HepG2 (cell line): ENCODE results near the gene KAT7. TPM values are rescaled to one million over a fixed set of nuclear protein-coding genes. Genes with fewer than 3 reads are reported as not detected.
A peak's percentile ranks its signal among the peaks of the same experiment; 100 is the strongest.

Source experiments
- CCDC6 ChIP-seq: sonication (generic); formaldehyde crosslinking; IDR thresholded peaks from 2 replicates; pipeline ENCODE4 v1.8.1; 2022; ENCODE audit warnings: mild to moderate bottlenecking, missing genetic modification reagents, moderate library complexity
- ETV5 ChIP-seq: IDR thresholded peaks from 2 replicates; pipeline ENCODE4 v1.6.1; 2018; ENCODE audit warnings: missing biosample characterization, missing genetic modification reagents, inconsistent platforms, borderline replicate concordance
- HCFC1 ChIP-seq: fragments of 150-350 bp; IDR thresholded peaks from 2 replicates; pipeline ENCODE4 v1.6.1; 2014; ENCODE audit warnings: low read depth, low read length
- HOXA3 ChIP-seq: sonication (generic); formaldehyde crosslinking; IDR thresholded peaks from 2 replicates; pipeline ENCODE4 v1.5.0; 2020; ENCODE audit warnings: missing genetic modification reagents
- KLF11 ChIP-seq: IDR thresholded peaks from 2 replicates; pipeline ENCODE4 v1.6.1; 2016; ENCODE audit warnings: missing compliant biosample characterization
- MAFG ChIP-seq: sonication (generic); formaldehyde crosslinking; IDR thresholded peaks from 2 replicates; pipeline ENCODE4 v1.5.1; 2020; ENCODE audit warnings: mild to moderate bottlenecking, missing genetic modification reagents
- MIXL1 ChIP-seq: IDR thresholded peaks from 2 replicates; pipeline ENCODE4 v1.6.1; 2016
- NCOA1 ChIP-seq: sonication (generic); formaldehyde crosslinking; IDR thresholded peaks from 2 replicates; pipeline ENCODE4 v1.9.0; 2021; ENCODE audit warnings: missing genetic modification reagents
- NFKB2 ChIP-seq: sonication (generic); formaldehyde crosslinking; IDR thresholded peaks from 2 replicates; pipeline ENCODE4 v1.4.0; 2020; ENCODE audit warnings: missing genetic modification reagents, borderline replicate concordance
- ONECUT2 ChIP-seq: sonication (generic); formaldehyde crosslinking; IDR thresholded peaks from 2 replicates; pipeline ENCODE4 v1.4.0; 2020; ENCODE audit warnings: missing genetic modification reagents
- RAD51 ChIP-seq: fragments of 450-650 bp; IDR thresholded peaks from 2 replicates; pipeline ENCODE4 v1.6.1; 2016; ENCODE audit warnings: borderline replicate concordance
- SMARCE1 ChIP-seq: fragments of 450-650 bp; IDR thresholded peaks from 2 replicates; pipeline ENCODE4 v1.6.1; 2017; ENCODE audit warnings: borderline replicate concordance
- TCF7L2 ChIP-seq: IDR thresholded peaks from 2 replicates; pipeline ENCODE4 v1.6.1; 2011; ENCODE audit warnings: mild to moderate bottlenecking, low read depth, low read length, moderate library complexity
- ZMYM4 ChIP-seq: sonication (generic); formaldehyde crosslinking; IDR thresholded peaks from 2 replicates; pipeline ENCODE4 v1.8.1; 2023; ENCODE audit warnings: mild to moderate bottlenecking, missing genetic modification reagents
- ZNF235 ChIP-seq: sonication (generic); formaldehyde crosslinking; IDR thresholded peaks from 2 replicates; pipeline ENCODE4 v1.8.1; 2023; ENCODE audit warnings: mild to moderate bottlenecking, missing genetic modification reagents, borderline replicate concordance
- ZNF629 ChIP-seq: sonication (generic); formaldehyde crosslinking; conservative IDR thresholded peaks from 2 replicates; pipeline ENCODE4 v1.5.0; 2020; ENCODE audit warnings: missing genetic modification reagents
- ZNF7 ChIP-seq: IDR thresholded peaks from 2 replicates; pipeline ENCODE4 v1.6.1; 2016; ENCODE audit warnings: missing biosample characterization, missing genetic modification reagents
- ZNF747 ChIP-seq: sonication (generic); formaldehyde crosslinking; IDR thresholded peaks from 2 replicates; pipeline ENCODE4 v1.8.1; 2023; ENCODE audit warnings: missing genetic modification reagents, mild to moderate bottlenecking, borderline replicate concordance
- polyA plus RNA-seq, 8 experiments: library from polyadenylated mRNA; depleted of rRNA in 3 of 8; stranded (reverse) in 7 of 8; unstranded in 1 of 8; fragments of >200 nt; fragmentation: Illumina TruSeq in 4 of 8; extraction: Trizol in 4 of 8; gene quantifications; 2 replicates each; pipeline versions ENCODE4 v1.2.1 to v1.2.3, GENCODE V29; 2011 to 2016; ENCODE audit warnings: low read depth in 4 of 8, missing spikeins in 1 of 8, mixed read lengths in 1 of 8; ENCODE audit not compliant: insufficient read depth in 1 of 8
- total RNA-seq, 5 experiments: library from RNA; depleted of rRNA; stranded (reverse); fragments of >200 nt; fragmentation: Illumina TruSeq; extraction: Trizol; gene quantifications; 2 replicates each; pipeline ENCODE4 v1.2.3, GENCODE V29; 2016; ENCODE audit warnings: low read depth in 1 of 5
- TF ChIP-seq, protein P1 (sequence below): sonication (generic); formaldehyde crosslinking; IDR thresholded peaks from 2 replicates; pipeline ENCODE4 v1.4.0; 2020; ENCODE audit warnings: missing genetic modification reagents
- TF ChIP-seq, protein P2 (sequence below): IDR thresholded peaks from 2 replicates; pipeline ENCODE4 v1.6.1; 2016; ENCODE audit warnings: mild to moderate bottlenecking
- TF ChIP-seq, protein P3 (sequence below): sonication (generic); formaldehyde crosslinking; IDR thresholded peaks from 2 replicates; pipeline ENCODE4 v1.4.0; 2020; ENCODE audit warnings: missing genetic modification reagents, borderline replicate concordance
- TF ChIP-seq, protein P4 (sequence below): sonication (generic); formaldehyde crosslinking; IDR thresholded peaks from 2 replicates; pipeline ENCODE4 v1.5.1; 2020; ENCODE audit warnings: mild to moderate bottlenecking, missing genetic modification reagents, moderate library complexity

Gene KAT7
- total and polyA plus RNA-seq, 2 of the 13 experiments (the other 11 are each of a cell fraction or from before 2014, with no cell fraction given) = 21.2 to 39.2 TPM

DNA sequence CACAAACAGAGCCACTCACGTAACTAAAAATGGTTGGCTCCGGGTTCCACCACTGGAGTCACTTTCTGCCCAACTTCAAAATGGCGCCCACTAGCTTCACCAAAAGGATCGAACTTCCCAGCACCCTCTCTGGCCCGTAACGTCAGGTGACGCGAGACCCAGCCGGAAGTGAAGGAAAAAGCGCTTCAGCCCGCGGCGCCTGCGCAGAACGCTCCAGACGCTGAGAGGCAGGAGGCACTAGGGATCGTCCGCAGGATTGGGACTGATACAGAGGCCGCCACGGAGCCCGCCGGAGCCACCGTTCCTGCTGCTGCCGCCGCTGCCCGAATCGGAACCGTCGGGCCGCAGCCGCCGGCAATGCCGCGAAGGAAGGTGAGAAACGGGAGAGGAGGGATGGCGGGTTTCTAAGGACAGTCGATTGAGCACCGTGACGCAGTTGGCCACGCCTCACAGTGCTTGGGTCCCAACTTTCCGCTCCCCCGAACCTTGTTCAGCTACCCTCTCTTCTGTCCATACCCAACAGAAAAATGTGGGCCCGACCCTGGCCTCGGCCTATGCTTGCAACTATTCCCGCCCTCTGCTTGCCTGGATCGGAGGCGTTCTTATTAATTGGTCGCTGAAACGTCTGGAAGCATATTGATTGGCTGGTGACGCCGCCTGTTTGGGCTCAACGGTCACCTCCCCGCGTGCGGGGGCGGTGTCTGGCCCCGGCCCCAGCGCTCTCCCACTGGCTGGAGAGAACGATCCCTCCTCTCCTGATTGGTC, at the start of gene KAT7 (continued):
- TF ChIP-seq SMARCE1 (no peak), ZNF747 (CRISPR knock-in tag) (peak; percentile 96), ZMYM4 (CRISPR knock-in tag) (peak; percentile 88), KLF11 (CRISPR knock-in tag) (peak; percentile 87), ETV5 (peak; percentile 87), HOXA3 (peak; percentile 100), RAD51 (peak; percentile 61; the same call in 1 of the 2 replicates), ONECUT2 (CRISPR knock-in tag) (no peak), HCFC1 (peak; percentile 92), NCOA1 (CRISPR knock-in tag) (no peak; the same call in 1 of the 2 replicates), ZNF629 (CRISPR knock-in tag) (no peak), ZNF7 (CRISPR knock-in tag) (no peak; the same call in 1 of the 2 replicates), ZNF235 (CRISPR knock-in tag) (no peak), CCDC6 (CRISPR knock-in tag) (peak; percentile 68; the same call in 1 of the 2 replicates), NFKB2 (CRISPR knock-in tag) (peak; percentile 87; the same call in 1 of the 2 replicates), MAFG (CRISPR knock-in tag) (no peak), TCF7L2 (no peak), MIXL1 (CRISPR knock-in tag) (peak; percentile 67)
- TF ChIP-seq, protein P1, sequence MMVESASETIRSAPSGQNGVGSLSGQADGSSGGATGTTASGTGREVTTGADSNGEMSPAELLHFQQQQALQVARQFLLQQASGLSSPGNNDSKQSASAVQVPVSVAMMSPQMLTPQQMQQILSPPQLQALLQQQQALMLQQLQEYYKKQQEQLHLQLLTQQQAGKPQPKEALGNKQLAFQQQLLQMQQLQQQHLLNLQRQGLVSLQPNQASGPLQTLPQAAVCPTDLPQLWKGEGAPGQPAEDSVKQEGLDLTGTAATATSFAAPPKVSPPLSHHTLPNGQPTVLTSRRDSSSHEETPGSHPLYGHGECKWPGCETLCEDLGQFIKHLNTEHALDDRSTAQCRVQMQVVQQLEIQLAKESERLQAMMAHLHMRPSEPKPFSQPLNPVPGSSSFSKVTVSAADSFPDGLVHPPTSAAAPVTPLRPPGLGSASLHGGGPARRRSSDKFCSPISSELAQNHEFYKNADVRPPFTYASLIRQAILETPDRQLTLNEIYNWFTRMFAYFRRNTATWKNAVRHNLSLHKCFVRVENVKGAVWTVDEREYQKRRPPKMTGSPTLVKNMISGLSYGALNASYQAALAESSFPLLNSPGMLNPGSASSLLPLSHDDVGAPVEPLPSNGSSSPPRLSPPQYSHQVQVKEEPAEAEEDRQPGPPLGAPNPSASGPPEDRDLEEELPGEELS (CRISPR knock-in tag) = peak; percentile 4; the same call in 1 of the 2 replicates
- TF ChIP-seq, protein P2, sequence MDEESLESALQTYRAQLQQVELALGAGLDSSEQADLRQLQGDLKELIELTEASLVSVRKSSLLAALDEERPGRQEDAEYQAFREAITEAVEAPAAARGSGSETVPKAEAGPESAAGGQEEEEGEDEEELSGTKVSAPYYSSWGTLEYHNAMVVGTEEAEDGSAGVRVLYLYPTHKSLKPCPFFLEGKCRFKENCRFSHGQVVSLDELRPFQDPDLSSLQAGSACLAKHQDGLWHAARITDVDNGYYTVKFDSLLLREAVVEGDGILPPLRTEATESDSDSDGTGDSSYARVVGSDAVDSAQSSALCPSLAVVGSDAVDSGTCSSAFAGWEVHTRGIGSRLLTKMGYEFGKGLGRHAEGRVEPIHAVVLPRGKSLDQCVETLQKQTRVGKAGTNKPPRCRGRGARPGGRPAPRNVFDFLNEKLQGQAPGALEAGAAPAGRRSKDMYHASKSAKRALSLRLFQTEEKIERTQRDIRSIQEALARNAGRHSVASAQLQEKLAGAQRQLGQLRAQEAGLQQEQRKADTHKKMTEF = peak; percentile 96
- TF ChIP-seq, protein P3, sequence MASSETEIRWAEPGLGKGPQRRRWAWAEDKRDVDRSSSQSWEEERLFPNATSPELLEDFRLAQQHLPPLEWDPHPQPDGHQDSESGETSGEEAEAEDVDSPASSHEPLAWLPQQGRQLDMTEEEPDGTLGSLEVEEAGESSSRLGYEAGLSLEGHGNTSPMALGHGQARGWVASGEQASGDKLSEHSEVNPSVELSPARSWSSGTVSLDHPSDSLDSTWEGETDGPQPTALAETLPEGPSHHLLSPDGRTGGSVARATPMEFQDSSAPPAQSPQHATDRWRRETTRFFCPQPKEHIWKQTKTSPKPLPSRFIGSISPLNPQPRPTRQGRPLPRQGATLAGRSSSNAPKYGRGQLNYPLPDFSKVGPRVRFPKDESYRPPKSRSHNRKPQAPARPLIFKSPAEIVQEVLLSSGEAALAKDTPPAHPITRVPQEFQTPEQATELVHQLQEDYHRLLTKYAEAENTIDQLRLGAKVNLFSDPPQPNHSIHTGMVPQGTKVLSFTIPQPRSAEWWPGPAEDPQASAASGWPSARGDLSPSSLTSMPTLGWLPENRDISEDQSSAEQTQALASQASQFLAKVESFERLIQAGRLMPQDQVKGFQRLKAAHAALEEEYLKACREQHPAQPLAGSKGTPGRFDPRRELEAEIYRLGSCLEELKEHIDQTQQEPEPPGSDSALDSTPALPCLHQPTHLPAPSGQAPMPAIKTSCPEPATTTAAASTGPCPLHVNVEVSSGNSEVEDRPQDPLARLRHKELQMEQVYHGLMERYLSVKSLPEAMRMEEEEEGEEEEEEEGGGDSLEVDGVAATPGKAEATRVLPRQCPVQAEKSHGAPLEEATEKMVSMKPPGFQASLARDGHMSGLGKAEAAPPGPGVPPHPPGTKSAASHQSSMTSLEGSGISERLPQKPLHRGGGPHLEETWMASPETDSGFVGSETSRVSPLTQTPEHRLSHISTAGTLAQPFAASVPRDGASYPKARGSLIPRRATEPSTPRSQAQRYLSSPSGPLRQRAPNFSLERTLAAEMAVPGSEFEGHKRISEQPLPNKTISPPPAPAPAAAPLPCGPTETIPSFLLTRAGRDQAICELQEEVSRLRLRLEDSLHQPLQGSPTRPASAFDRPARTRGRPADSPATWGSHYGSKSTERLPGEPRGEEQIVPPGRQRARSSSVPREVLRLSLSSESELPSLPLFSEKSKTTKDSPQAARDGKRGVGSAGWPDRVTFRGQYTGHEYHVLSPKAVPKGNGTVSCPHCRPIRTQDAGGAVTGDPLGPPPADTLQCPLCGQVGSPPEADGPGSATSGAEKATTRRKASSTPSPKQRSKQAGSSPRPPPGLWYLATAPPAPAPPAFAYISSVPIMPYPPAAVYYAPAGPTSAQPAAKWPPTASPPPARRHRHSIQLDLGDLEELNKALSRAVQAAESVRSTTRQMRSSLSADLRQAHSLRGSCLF (CRISPR knock-in tag) = 0 out of 2 replicates have a peak, but pooled peaks have one; percentile 94
- TF ChIP-seq, protein P4, sequence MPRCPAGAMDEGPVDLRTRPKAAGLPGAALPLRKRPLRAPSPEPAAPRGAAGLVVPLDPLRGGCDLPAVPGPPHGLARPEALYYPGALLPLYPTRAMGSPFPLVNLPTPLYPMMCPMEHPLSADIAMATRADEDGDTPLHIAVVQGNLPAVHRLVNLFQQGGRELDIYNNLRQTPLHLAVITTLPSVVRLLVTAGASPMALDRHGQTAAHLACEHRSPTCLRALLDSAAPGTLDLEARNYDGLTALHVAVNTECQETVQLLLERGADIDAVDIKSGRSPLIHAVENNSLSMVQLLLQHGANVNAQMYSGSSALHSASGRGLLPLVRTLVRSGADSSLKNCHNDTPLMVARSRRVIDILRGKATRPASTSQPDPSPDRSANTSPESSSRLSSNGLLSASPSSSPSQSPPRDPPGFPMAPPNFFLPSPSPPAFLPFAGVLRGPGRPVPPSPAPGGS (CRISPR knock-in tag) = peak; percentile 97
